ENCODE results near the gene METTL17. TPM values are rescaled to one million over a fixed set of nuclear protein-coding genes. Genes with fewer than 3 reads are reported as not detected.
A peak's percentile ranks its signal among the peaks of the same experiment; 100 is the strongest.

METTL17 gene
- total RNA-seq, 1 donor from 2014 or later: 94.7 TPM

DNA sequence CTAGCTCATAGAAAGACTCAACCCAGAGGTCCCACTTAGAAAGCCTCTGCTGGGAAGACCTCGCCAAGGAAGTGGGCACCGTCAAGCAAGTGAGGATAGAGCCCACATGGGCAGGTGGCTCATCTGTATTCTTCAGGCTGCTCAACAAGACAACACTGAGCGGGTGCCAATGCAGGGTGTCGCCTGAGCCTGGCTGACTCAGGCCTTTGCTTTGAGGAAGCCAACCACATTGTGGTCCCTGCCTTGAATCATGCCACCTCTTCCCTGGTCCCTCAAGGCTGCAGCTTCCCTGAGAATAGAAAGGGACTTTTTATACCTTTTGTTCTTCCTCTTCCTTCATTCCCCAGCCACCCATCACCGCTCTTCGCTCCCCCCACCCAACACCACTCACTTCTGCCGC lies 47.0 kb downstream of the METTL17 start:
- Mint-ChIP-seq H3K9me3 (no peaks in the 10 kb centered on the region), H3K4me1 (no peaks in the 10 kb centered on the region), H3K27ac (no peak overlapping the region), H3K36me3 (ENCODE audit: low read depth) (no peaks in the 10 kb centered on the region), H3K4me3 (no peak overlapping the region), H3K27me3 (peaks cover 14% of the 10 kb centered on the region)
- intact Hi-C loops (cut with micrococcal nuclease): no loop called here
- ChIA-PET CTCF (interaction anchor here (1.3 to 2.2 kb wide), 2 partner anchors 8 to 22 kb away, joined by 6 to 19 read pairs; no protein-coding TSS in a partner anchor), POLR2A (interaction anchor here (1.1 kb wide), 1 partner anchor 22 kb away, joined by 3 read pairs; no protein-coding TSS in a partner anchor)
- TF ChIP-seq, protein P1, sequence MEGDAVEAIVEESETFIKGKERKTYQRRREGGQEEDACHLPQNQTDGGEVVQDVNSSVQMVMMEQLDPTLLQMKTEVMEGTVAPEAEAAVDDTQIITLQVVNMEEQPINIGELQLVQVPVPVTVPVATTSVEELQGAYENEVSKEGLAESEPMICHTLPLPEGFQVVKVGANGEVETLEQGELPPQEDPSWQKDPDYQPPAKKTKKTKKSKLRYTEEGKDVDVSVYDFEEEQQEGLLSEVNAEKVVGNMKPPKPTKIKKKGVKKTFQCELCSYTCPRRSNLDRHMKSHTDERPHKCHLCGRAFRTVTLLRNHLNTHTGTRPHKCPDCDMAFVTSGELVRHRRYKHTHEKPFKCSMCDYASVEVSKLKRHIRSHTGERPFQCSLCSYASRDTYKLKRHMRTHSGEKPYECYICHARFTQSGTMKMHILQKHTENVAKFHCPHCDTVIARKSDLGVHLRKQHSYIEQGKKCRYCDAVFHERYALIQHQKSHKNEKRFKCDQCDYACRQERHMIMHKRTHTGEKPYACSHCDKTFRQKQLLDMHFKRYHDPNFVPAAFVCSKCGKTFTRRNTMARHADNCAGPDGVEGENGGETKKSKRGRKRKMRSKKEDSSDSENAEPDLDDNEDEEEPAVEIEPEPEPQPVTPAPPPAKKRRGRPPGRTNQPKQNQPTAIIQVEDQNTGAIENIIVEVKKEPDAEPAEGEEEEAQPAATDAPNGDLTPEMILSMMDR (IDR thresholded peaks at IDR 0.05): no peak
- no peak for ATAC-seq (ENCODE audit: low read depth)
- no peak for DNase-seq

DNA sequence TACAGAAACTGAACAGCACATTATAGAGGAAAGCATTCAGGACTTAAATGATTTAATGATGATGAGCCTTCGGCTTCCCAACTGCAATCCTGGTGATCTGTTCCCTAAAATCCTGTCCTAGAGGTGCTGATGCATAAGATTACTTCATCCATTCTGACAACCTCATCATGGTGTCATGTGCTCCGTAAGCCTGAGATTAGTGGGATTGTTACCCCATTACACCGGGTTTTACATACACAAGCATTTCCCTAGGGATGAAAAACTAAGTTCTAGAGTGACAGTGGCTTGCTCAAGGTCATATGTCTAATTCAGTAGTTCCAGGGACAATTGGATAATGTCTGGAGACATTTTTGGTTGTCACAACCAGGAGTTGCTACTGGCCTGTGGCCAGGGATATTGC lies 47.4 kb downstream of the METTL17 start:
- ATAC-seq (ENCODE audit: low read depth) (no peak), DNase-seq (no peak)
- no peak overlapping the region for H3K4me3 Mint-ChIP-seq
- intact Hi-C loops (cut with micrococcal nuclease): no loop called here
- H3K4me1 Mint-ChIP-seq: no peaks in the 10 kb centered on the region
- ChIA-PET POLR2A (interaction anchor here (1.1 kb wide), 1 partner anchor 22 kb away, joined by 3 read pairs; no protein-coding TSS in a partner anchor), CTCF (interaction anchor here (0.6 kb wide), 1 partner anchor 35 kb away, joined by 3 read pairs; no protein-coding TSS in a partner anchor)
- no peak overlapping the region for H3K27ac Mint-ChIP-seq
- H3K9me3 Mint-ChIP-seq: no peaks in the 10 kb centered on the region
- H3K27me3 Mint-ChIP-seq: peaks cover 13% of the 10 kb centered on the region
- no peaks in the 10 kb centered on the region for H3K36me3 Mint-ChIP-seq (ENCODE audit: low read depth)
- TF ChIP-seq, protein P1 (IDR thresholded peaks at IDR 0.05): no peak

DNA sequence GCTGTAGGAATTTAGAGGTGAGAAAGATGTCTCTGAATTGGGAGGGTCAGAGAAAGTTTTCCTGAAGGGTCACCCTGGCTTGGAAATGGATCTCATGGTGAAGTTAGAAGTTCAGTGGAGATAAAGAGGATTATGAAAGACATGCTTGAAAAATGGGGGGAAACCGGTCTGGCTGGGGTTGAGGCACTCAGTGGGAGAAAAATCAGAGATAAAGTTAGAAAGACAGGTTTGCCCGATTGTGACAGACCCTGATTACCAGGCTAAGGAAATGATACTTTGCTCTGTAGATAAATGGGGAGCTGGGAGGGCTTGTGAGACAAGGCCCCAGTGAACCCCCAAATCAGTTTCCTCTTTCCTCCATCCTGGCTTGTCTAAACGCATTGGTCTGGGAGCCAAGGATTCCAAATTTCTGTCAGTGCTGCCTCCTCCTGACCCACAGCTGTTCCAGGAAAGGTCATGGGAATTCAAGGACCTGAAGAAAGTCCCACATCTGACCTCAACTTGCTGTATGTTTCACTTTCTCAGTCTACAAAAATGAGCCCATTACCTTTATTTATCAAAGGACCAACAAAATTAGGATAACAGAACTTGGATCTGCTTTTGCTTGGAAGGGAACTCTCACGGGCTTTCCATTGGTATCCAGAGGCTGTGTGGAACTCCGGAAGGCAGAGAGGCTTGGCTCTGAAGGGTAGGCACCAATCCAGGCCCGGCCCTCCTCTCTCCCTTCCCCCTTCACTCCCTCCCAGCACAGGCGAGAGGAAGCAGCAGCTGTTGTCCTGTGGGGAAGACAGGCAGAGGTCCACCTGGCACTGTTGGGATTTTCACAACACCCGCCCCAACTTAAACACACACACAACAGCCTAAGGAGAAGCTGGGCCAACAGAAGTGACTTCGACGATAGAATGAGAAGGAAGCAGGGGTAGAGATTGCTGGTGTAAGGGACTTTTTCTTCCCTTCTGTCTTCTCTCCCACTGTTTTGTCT lies 49.0 kb downstream of the METTL17 start:
- intact Hi-C loops (cut with micrococcal nuclease): no loop called here
- no peaks in the 10 kb centered on the region for H3K4me1 Mint-ChIP-seq
- H3K36me3 Mint-ChIP-seq (ENCODE audit: low read depth): no peaks in the 10 kb centered on the region
- H3K9me3 Mint-ChIP-seq: no peaks in the 10 kb centered on the region
- H3K27me3 Mint-ChIP-seq: peaks cover 13% of the 10 kb centered on the region
- no peak for ATAC-seq (ENCODE audit: low read depth)
- ChIA-PET POLR2A (no interaction called here), CTCF (interaction anchor here (4.4 kb wide), 1 partner anchor 23 kb away, joined by 92 read pairs; no protein-coding TSS in a partner anchor)
- DNase-seq: no peak
- H3K27ac Mint-ChIP-seq: no peak overlapping the region
- H3K4me3 Mint-ChIP-seq: no peak overlapping the region
- TF ChIP-seq, protein P1 (IDR thresholded peaks at IDR 0.05): no peak

DNA sequence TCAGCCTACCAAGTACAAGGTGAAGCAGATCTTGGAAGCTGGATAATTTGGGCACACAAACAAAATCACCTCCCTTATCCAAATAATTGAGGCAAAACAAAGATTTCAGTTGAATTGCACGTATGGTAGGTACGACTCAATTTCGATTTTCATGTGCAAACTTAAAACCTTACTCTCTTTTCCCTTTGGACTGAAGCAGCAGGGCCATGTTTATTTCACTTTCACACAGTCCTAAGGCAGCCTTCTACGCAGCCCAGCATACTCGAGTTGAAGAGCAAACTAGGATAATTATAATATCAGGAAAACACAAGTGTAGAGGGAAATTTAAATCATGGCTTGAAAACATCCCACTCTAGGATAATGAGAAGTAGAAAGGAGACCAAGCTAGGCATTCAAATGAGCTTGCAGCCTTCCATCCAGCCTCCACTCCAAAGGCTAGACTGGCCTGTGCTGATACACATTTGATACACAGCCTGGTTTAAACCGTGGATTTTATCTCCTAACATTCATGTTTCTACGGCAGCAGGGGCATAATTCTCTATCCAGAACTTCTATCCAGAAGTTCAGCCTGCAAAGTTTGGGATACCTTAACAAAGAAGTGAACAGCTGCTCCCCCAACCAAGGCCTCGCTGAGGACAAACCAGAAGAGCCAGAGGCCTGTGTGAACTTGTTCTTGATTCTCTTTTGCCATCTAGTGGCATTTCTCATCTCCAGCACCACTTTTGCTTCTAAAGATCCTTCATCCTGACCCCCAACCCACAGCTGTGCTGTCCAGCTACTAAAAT lies 50.0 kb downstream of the METTL17 start:
- no peak overlapping the region for H3K27ac Mint-ChIP-seq
- no peaks in the 10 kb centered on the region for H3K36me3 Mint-ChIP-seq (ENCODE audit: low read depth)
- ChIA-PET CTCF (interaction anchor here (0.7 to 4.4 kb wide), 7 partner anchors 8 to 65 kb away, joined by 3 to 92 read pairs (median 7); no protein-coding TSS in a partner anchor), POLR2A (no interaction called here)
- DNase-seq (no peak), ATAC-seq (ENCODE audit: low read depth) (peak; percentile 62)
- peaks cover 19% of the 10 kb centered on the region for H3K27me3 Mint-ChIP-seq
- TF ChIP-seq, protein P1 (IDR thresholded peaks at IDR 0.05): no peak
- intact Hi-C loops (cut with micrococcal nuclease): loop anchor here (1.0 kb wide), 1 partner anchor 25 kb away; no protein-coding TSS in a partner anchor
- no peak overlapping the region for H3K4me3 Mint-ChIP-seq
- H3K9me3 Mint-ChIP-seq: no peaks in the 10 kb centered on the region
- H3K4me1 Mint-ChIP-seq: no peaks in the 10 kb centered on the region

Data from activated B cell treated with CpG ODN at 0.5 μM for 24 hours (primary cell).